SHP77 (cell line): ENCODE results near the gene ISY1.
A peak's percentile ranks its signal among the peaks of the same experiment; 100 is the strongest.
"Not testable (repeated sequence)": the region's sequence is repeated elsewhere in the genome, so short reads cannot be mapped to it uniquely, and the experiment has no call there.

Experiments
- DNase-seq, 2 experiments: peaks; one replicate each; lab custom pipeline; 2025; lab: John Stamatoyannopoulos, UW

ISY1 gene

GRCh38 chr3:129120254-129121004, 40.4 kb downstream of the ISY1 start:
- DNase-seq: peak in 1 of 2 experiments; percentile 27

- peak in 1 of 2 experiments; percentile 7 for DNase-seq
These were observed 41.3 kb downstream of the ISY1 start for GRCh38 chr3:129119365-129120100.

DNA sequence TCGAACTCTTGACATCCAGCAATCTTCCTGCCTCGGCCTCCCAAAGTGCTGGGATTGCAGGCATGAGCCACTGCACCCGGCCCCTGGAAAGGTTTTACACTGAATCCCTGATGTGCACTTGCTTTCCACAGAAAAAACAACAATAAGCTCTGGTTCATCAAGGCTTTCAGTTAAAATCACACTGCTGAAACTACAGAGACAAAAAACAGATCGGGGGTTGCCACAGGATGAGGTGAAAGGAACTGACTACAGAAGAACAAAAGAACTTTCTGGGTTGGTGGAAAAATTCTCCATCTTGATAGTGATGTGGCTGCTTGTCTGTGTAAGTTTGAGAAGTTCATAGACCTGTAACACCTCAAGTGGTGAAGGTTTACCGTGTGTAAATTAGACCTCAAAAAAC, 42.1 kb downstream of the ISY1 start:
- DNase-seq: no peak

DNA sequence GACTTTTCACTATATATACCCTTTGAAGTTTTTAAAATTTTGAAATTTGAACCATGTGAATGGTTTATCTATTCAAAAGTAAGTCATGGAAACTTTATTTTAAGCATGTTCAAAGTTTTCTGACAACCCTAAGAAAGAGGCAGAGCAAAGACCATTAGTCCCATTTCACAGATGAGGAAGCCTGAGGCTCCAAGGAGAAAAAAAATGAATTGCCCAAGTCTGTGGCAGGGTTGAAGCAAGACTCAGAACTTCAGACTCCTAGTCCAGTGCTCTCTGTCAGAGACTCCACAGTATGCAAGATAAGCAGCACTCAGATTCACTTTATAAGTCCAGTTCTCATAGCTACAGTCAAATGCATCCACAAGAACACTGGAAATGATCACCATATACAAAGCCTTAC, 43.7 kb downstream of the ISY1 start:
- no peak for DNase-seq

DNA sequence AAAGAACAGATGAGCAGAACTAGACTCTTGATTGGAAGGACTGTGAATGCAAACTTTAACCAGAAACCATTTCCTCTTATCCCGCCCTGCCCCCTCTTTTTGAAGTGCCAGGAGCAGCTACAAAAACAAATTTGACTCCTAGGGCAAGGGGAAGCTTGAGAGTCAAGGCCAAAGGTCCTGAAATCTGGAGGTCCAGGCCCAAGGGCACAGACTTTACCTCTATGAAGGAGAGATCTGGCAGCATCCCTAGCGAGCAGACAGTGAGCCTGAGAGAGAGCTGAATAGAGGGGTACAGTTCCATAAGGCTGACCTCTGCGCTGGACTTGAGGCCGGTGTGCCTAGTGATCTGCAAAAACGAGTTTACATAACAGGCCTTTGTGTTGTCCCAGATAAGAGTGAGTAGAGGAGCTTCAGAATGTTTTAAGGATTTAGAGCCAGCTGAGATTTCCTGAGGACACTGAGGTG, 44.3 kb downstream of the ISY1 start:
- DNase-seq: no peak

DNA sequence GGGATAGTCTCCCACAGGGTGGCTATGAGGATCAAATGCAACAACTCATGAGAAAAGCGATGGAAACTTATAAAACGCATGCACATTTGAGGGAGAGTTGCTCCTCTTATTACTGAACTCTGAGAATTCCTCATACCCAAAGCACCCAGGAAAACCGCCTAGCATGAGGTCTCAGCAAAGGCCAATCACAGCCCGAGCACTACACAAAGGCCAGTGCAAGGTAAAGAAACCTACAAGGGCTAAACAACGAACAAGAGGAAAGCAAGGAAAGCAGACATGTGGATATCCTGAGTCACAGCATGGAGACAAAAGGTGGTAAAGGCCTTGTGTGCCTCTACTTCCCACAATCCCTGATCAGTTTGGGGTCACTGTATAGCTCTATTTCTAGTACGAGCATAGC, 46.4 kb downstream of the ISY1 start:
- no peak for DNase-seq

- no peak for DNase-seq
These were observed 48.4 kb downstream of the ISY1 start for GRCh38 chr3:129112308-129113052.

DNA sequence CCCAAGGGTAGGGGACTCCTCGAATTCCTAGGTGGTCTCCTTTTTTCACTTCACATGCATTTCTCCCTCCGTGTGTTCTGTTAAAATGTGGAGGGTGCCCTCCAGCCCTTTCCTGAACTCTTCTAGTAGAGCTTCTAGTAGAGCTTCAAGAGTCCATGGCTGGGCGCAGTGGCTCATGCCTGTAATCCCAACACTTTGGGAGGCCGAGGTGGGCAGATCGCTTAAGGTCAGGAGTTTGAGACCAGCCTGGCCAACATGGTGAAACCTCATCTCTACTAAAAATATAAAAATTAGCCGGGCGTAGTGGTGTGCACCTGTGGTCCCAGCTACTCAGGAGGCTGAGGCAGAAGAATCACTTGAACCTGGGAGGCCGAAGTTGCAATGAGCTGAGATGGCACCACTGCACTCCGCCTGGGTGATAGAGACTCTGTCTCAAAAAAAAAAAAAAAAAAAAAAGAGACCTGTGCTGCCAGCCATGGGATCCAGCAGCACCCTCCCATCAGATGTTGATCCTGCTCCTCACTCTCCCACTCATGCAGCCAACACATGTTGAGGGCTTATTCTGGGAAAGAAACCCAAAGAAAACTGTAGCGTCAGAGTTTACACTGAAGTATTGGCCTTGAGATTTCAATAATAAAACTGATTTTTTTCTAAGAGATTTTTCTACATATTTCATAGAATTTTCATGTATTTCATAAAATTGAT, 49.6 kb downstream of the ISY1 start:
- not testable (repeated sequence) for DNase-seq

GRCh38 chr3:129107793-129108192, 53.1 kb downstream of the ISY1 start:
- DNase-seq: peak; percentile 64 to 81

DNA sequence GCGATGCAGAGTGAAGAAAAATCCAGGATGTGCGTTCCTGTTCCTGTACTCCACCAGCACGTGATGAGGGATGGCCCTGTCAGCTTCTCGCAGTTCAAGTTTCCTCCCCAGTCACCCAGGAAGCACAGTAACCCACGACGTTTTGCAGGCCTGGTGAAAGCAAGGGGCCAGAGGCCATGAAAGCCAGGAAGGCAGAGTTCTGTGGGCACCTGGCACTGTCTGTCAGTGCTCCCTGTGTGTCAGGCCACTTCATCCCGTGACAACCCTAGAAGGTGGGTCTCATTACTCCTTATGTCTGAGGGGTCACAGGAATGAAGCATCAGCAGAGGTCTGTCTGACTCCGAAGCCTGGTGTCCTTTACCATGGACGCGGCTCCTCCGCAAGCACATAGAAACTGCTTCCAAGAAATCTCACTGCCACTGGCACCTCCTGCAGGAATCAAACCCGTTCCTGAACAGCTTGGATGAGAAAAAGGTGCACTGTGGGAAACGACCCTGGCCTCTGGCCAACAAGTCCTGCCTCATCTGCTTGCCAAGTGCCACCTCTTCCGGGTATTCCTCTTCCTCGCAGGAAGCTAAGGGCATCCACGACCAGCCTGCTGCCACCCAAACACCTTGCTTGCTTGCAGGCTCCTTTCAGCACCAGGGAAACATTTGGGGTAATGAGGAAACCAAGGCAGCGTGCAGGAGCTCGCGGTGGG, 53.8 kb downstream of the ISY1 start:
- DNase-seq: peak; percentile 70 to 76

DNA sequence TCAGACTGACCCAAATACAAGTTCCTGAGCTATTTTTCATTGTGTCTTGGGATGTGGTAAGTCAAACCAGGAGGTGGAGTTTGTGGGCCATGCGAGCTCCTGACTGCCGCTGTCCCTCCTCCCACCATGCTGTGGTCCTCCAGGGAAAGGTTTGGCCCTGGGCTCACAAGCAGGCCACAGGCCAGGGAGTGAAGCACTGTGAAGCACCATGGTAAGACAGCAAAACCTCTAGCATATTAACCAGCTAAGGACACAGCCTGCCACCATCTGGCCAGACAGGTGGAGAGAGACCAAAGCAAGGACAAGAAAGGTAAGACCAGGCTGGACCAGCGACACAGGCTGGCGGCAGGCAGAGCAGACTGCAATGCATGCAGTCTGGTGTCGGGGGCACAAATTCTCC, 54.5 kb downstream of the ISY1 start:
- peak; percentile 10 to 50 for DNase-seq

DNA sequence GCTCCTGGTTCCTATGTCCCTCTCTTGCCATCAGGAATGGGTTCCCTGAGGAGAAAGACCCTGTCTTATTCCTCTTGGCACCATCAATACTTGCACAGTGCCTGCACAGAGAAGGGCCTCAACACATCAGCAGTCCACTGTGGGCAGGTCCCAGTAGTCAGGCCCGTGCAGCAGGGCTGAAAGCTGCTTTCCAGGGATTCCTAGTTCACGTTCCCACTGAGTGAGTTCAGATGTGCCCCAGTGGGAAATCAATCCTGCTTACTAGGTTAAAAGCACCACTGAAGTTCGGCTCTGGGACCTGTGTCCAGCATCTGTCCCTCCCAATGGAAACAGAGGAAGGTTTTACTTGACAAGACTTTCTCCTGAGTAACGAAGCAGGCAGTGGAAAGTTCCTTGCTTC, 55.0 kb downstream of the ISY1 start:
- no peak for DNase-seq

DNA sequence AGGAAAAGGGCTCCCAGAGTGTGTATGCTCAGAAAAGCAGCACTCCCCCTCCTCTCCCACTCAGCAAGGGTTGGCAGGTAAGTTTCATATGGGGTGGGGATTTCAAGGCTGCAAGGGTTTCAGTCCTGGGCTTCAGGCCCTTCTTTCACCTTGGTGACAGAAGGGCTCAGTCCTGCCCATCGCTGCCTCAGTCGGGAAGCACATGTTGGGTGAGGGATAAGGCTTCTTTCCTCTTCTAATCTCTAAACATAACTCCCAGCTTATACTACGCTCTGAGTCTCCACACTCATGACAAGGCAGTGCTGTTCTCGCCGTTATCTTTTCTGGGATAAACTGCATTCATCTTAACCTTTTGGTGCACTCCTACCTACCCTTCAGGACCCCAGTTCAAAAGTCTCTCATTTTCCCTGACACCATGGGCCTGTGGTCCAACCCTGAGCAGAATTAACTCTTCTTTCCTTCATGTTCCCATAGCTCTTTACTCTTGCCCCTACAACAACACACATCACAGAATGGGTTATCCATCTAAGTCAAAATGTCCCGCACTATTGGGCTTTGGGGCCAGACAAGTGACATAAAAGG, 56.3 kb downstream of the ISY1 start:
- no peak for DNase-seq

GRCh38 chr3:129104051-129104450, 56.8 kb downstream of the ISY1 start:
- no peak for DNase-seq

DNA sequence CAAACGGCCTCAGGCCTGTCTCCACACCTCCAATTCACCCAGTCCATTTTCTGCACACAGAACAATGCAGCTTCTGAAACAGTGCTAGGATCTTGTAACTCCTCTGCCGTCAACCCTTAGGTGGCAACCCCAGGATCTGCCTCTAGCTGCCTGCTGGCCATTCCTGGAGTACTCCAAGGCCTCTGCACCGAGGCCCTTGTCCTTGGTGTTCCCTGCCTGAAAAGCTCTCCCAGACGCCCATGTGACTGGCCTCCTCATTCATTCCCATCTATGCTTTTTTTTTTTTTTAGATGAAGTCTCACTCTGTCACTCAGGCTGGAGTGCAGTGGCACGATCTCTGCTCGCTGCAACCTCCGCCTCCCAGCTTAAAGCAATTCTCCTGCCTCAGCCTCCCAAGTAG, 57.6 kb downstream of the ISY1 start:
- no peak for DNase-seq

DNA sequence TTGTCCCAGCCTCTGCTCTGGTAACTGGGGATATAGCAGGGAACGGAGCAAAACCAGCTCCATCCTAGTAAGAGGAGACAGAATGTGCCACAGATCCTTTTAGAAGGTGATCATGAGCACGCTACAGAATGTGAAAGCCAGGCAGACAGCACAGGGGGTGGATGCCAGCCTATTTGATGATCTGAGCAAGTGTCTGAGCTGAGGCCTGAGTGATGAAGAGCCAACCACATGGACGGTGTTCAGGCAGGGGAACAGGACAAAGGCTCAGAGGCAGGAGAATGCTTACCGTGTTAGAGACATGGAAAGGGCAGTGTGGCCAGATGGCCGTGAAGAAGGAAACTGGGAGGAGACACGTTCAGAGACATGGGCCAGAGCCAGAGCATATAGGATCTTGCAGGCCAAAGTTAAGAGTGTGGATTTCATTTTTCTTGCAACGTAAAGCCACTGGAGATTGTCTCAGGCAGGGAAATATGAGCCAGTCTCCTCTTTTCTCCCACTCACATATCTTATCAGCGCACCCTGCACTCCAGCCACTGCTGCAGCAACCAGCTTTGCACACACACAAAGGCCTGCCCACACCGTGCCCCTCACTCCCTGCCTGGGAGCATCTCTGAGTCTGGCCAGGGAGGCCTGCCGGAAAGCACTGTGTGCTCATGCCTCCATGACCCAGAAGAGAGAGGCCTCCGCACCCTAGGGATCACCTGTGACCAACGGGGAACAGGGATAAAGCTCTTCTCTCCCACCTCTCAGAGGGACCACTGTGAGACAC, 59.3 kb downstream of the ISY1 start:
- no peak for DNase-seq

- DNase-seq: no peak
These were observed 60.6 kb downstream of the ISY1 start for GRCh38 chr3:129100274-129100673.

DNA sequence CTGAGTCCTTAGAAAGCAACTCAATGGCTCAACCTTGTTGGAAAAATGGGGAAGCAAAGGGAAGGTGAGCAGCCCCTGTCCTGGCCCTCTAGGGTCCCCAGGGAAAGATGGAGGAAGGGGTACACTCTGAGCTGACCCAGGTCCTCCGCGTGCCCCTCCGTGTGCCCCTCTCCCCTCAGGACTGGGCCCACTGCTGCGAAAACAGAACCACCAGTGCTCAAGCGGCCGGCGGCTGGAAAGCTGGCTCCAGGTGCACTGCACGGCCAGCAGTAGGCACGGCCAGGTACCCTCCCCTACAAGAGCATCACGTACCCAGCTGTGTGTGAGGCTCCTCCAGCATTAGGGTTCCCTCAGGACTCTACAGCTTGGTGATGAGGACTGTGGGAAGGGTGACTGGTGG, 65.6 kb downstream of the ISY1 start:
- no peak for DNase-seq

GRCh38 chr3:129088312-129088711, 72.6 kb downstream of the ISY1 start:
- DNase-seq: not testable (repeated sequence)

DNA sequence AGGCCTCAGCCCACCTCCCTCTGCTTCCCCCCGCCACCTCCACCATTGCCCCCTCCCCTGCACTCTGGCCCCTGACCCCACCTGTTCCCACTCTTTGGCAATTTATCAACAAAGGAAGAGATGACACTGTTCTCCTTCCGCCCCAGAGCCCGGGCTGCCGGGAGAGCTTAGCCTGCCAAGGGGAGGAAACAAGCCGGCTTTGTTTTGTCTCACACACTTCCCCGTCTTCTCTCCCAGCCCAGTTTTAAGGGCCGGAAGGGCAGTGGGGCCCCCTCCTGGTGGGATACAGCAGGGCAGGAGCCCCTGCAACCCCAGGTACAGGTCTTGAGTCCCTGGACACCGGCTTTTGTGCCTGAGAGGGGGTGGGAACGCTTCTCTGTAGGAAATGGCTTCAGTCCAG, 73.0 kb downstream of the ISY1 start:
- DNase-seq: peak in 1 of 2 experiments; percentile 40
